K562 (cell line): ENCODE data around the gene FAM171A1. TPM values are rescaled to one million over a fixed set of nuclear protein-coding genes. Genes with fewer than 3 reads are reported as not detected.

Experiments used
- ATAC-seq: fragments of 200-7000 bp; cut with Tn5 transposase; 3 replicates; pipeline ENCODE4 v1.9.1; 2020; ENCODE audit warnings: moderate library complexity
- BruUV-seq: library from RNA; stranded (reverse); fragments of 400-500 nt; replicated peaks from 2 replicates; lab custom pipeline; 2021; lab: Mats Ljungman, UMichigan
- CTCF ChIA-PET: fragments of 300-600 bp; formaldehyde crosslinking; extraction: SDS; loops from one replicate; lab custom pipeline; 2021; ENCODE audit warnings: low intra/inter-chr PET ratio; lab: Yijun Ruan, JAX
- POLR2A ChIA-PET: fragments of 300-600, 350-650 bp; sonication (Branson Sonifier 250); formaldehyde crosslinking; extraction: SDS; loops from one replicate; lab custom pipeline; 2021; ENCODE audit warnings: antibody characterized with exemption, inconsistent platforms; lab: Yijun Ruan, JAX
- DNase-seq, 4 experiments: peaks; one replicate each; pipeline versions ENCODE4 v3.0.0 to v3.0.0-alpha.2; 2011 to 2018; ENCODE audit warnings: low spot score in 3 of 4, mixed read lengths in 3 of 4; ENCODE audit errors: extremely low read depth in 1 of 4
- FAIRE-seq: peaks from 2 replicates; lab custom pipeline; 2011; peaks lifted over from hg19 to GRCh38; lab: Jason Lieb, UNC
- H2AFZ ChIP-seq: 2 replicates; pipeline ENCODE4 v1.6.0; 2011; ENCODE audit warnings: low read depth, low read length, control low read depth, inconsistent platforms
- H3K27ac ChIP-seq: fragments of 200-600 bp; 3 replicates; pipeline ENCODE4 v1.8.0; 2011; ENCODE audit warnings: low read depth, mild to moderate bottlenecking, control low read depth, inconsistent platforms, low read length, moderate library complexity, mixed read lengths; ENCODE audit errors: extremely low read depth
- H3K27me3 ChIP-seq, 2 experiments: fragments of 300-600 bp in 1 of 2; 2 replicates in 1 of 2; 3 replicates in 1 of 2; pipeline versions ENCODE4 v1.6.0 to v1.8.0; 2011; ENCODE audit warnings: inconsistent platforms in 2 of 2, low read length in 2 of 2, mild to moderate bottlenecking in 1 of 2, mixed read lengths in 1 of 2, moderate library complexity in 1 of 2; ENCODE audit not compliant: control insufficient read depth in 2 of 2, insufficient read depth in 2 of 2
- H3K36me3 ChIP-seq: fragments of 300-600 bp; 3 replicates; pipeline ENCODE4 v1.8.0; 2011; ENCODE audit warnings: mild to moderate bottlenecking, low read length, inconsistent platforms; ENCODE audit not compliant: control insufficient read depth, insufficient read depth
- H3K4me1 ChIP-seq, 2 experiments: fragments of 200-600 bp in 1 of 2; replicated peaks in 1 of 2; 2 replicates in 1 of 2; 3 replicates in 1 of 2; pipeline versions ENCODE4 v1.5.1 to v1.8.0; 2011; ENCODE audit warnings: inconsistent platforms in 2 of 2, low read length in 2 of 2, mild to moderate bottlenecking in 1 of 2, mixed read lengths in 1 of 2, moderate library complexity in 1 of 2; ENCODE audit not compliant: control insufficient read depth in 2 of 2, insufficient read depth in 2 of 2
- H3K4me2 ChIP-seq: 2 replicates; pipeline ENCODE4 v1.6.1; 2011; ENCODE audit warnings: low read length, control low read depth, inconsistent platforms, mixed read lengths; ENCODE audit not compliant: insufficient read depth
- H3K4me3 ChIP-seq: fragments of 200-600 bp; sonication (generic), shearing (Covaris generic); 2 replicates; pipeline ENCODE4 v1.5.1; 2016; ENCODE audit warnings: control low read depth, inconsistent platforms
- H3K79me2 ChIP-seq: fragments of 200-600 bp; 3 replicates; pipeline ENCODE4 v1.8.0; 2011; ENCODE audit warnings: low read length, inconsistent platforms; ENCODE audit not compliant: control insufficient read depth, insufficient read depth
- H3K9ac ChIP-seq, 2 experiments: 2 replicates each; pipeline versions ENCODE4 v1.6.0 to v1.6.1; 2011; ENCODE audit warnings: low read depth in 2 of 2, low read length in 2 of 2, control low read depth in 1 of 2, inconsistent platforms in 1 of 2, mild to moderate bottlenecking in 1 of 2, mixed read lengths in 1 of 2; ENCODE audit not compliant: insufficient read depth in 1 of 2
- H3K9me1 ChIP-seq: one replicate; pipeline ENCODE4 v1.6.0; 2011; ENCODE audit warnings: inconsistent platforms, mild to moderate bottlenecking, low read length, moderate library complexity; ENCODE audit not compliant: control insufficient read depth, insufficient read depth
- H3K9me3 ChIP-seq: replicated peaks from 2 replicates; pipeline ENCODE4 v1.5.1; 2011; ENCODE audit warnings: low read depth, low read length, inconsistent platforms; ENCODE audit not compliant: control insufficient read depth, insufficient read depth
- H4K20me1 ChIP-seq: replicated peaks from 2 replicates; pipeline ENCODE4 v1.6.1; 2011; ENCODE audit warnings: low read length, inconsistent platforms, mixed read lengths; ENCODE audit not compliant: control insufficient read depth, insufficient read depth
- BMI1 ChIP-seq: fragments of 150-350 bp; IDR thresholded peaks from 2 replicates; pipeline ENCODE4 v1.6.1; 2014; ENCODE audit warnings: low read length
- CHD1 ChIP-seq: fragments of 200-600 bp; sonication (generic); IDR thresholded peaks from one replicate; pipeline ENCODE4 v1.6.1; 2012; ENCODE audit warnings: mild to moderate bottlenecking, moderate library complexity, low read length, inconsistent platforms
- FOXA3 ChIP-seq, 2 experiments: fragments of 450-650 bp in 1 of 2; sonication (generic) in 1 of 2; formaldehyde crosslinking; IDR thresholded peaks in 1 of 2; conservative IDR thresholded peaks in 1 of 2; 2 replicates each; pipeline versions ENCODE4 v1.4.0 to v1.8.0; 2020 to 2022; ENCODE audit warnings: mild to moderate bottlenecking in 2 of 2, missing genetic modification reagents in 1 of 2
- HMGN3 ChIP-seq: IDR thresholded peaks from 2 replicates; pipeline ENCODE4 v1.6.1; 2011; ENCODE audit warnings: borderline replicate concordance, low read depth, mild to moderate bottlenecking, mixed read lengths, low read length; ENCODE audit not compliant: insufficient read length; ENCODE audit errors: extremely low read depth
- KDM5B ChIP-seq: fragments of 200-600 bp; sonication (generic); IDR thresholded peaks from 2 replicates; pipeline ENCODE4 v1.6.1; 2012; ENCODE audit warnings: low read depth, mild to moderate bottlenecking, moderate library complexity, low read length, control low read depth, inconsistent platforms; ENCODE audit not compliant: insufficient replicate concordance
- POLR2G ChIP-seq: fragments of 200-400 bp; formaldehyde crosslinking; IDR thresholded peaks from 2 replicates; pipeline ENCODE4 v1.6.1; 2017; ENCODE audit warnings: low read depth, mild to moderate bottlenecking, antibody characterized with exemption, low read length, moderate library complexity
- POU5F1 ChIP-seq: fragments of 150-350 bp; IDR thresholded peaks from 2 replicates; pipeline ENCODE4 v1.6.1; 2014; ENCODE audit warnings: borderline replicate concordance, low read length, low read depth, mild to moderate bottlenecking; ENCODE audit not compliant: partially characterized antibody
- SNIP1 ChIP-seq: fragments of 450-650 bp; IDR thresholded peaks from 2 replicates; pipeline ENCODE4 v1.7.1; 2017; ENCODE audit warnings: low read depth, mild to moderate bottlenecking
- SP1 ChIP-seq: sonication (generic); formaldehyde crosslinking; IDR thresholded peaks from 2 replicates; pipeline ENCODE4 v1.8.1; 2022; ENCODE audit warnings: mild to moderate bottlenecking, missing genetic modification reagents
- ZFX ChIP-seq: sonication (generic); formaldehyde crosslinking; IDR thresholded peaks from 2 replicates; pipeline ENCODE4 v1.8.0; 2022; ENCODE audit warnings: mild to moderate bottlenecking, missing genetic modification reagents, moderate library complexity
- ZNF121 ChIP-seq: sonication (generic); formaldehyde crosslinking; conservative IDR thresholded peaks from 2 replicates; pipeline ENCODE4 v1.8.0; 2022; ENCODE audit warnings: missing genetic modification reagents
- WGBS: fragments of 100-300 bp; shearing (Covaris generic); methylation state at CpG from one replicate; pipeline ENCODE4 v1.1.6; 2016; ENCODE audit warnings: low coverage, mixed read lengths; ENCODE audit not compliant: insufficient coverage; ENCODE audit errors: missing lambda C conversion rate; 5-methylcytosine and 5-hydroxymethylcytosine counted together
- in situ Hi-C: fragments of 300-500 bp; cut with MboI; formaldehyde crosslinking; loops from 4 replicates; pipeline ENCODE4 v1.15.0; 2018; ENCODE audit warnings: inconsistent platforms, mixed read lengths
- intact Hi-C: fragments of 100-400 bp; cut with micrococcal nuclease; formaldehyde crosslinking; loops from 2 replicates; pipeline ENCODE4 v1.14.2; 2022
- polyA plus RNA-seq, 8 experiments: library from polyadenylated mRNA; depleted of rRNA in 4 of 8; stranded (reverse) in 5 of 8; unstranded in 3 of 8; fragments of >200 nt; fragmentation: Nextera tagmentation in 2 of 8; fragmentation: Illumina TruSeq in 1 of 8; extraction: Ambion mirVana in 2 of 8; extraction: Trizol in 1 of 8; gene quantifications; 2 replicates each; pipeline versions ENCODE4 v1.2.1 to v1.2.3, GENCODE V29; 2011 to 2014; ENCODE audit warnings: inconsistent platforms in 1 of 8, missing spikeins in 1 of 8
- total RNA-seq, 7 experiments: library from RNA; depleted of rRNA in 6 of 7; stranded (reverse); fragments of >200 nt in 6 of 7; fragmentation: Illumina TruSeq in 2 of 7; extraction: Trizol in 2 of 7; gene quantifications; 2 replicates each; pipeline versions ENCODE4 v1.2.1 to v1.2.3, GENCODE V29; 2011 to 2021; ENCODE audit warnings: low replicate concordance in 1 of 7
- TF ChIP-seq, protein P1 (sequence below): fragments of 250-450 bp; sonication (Bioruptor Pico); IDR thresholded peaks from 2 replicates; pipeline ENCODE4 v1.8.0; 2022; ENCODE audit warnings: inconsistent platforms
- TF ChIP-seq, protein P2 (sequence below): sonication (generic); formaldehyde crosslinking; IDR thresholded peaks from 2 replicates; pipeline ENCODE4 v1.8.1; 2023; ENCODE audit warnings: mild to moderate bottlenecking, missing genetic modification reagents

The FAM171A1 gene
- total and polyA plus RNA-seq, 9 of the 15 experiments (the other 6 are each of a cell fraction or from before 2014, with no cell fraction given), result 0.51 to 8.2 (median 4.8) TPM

DNA sequence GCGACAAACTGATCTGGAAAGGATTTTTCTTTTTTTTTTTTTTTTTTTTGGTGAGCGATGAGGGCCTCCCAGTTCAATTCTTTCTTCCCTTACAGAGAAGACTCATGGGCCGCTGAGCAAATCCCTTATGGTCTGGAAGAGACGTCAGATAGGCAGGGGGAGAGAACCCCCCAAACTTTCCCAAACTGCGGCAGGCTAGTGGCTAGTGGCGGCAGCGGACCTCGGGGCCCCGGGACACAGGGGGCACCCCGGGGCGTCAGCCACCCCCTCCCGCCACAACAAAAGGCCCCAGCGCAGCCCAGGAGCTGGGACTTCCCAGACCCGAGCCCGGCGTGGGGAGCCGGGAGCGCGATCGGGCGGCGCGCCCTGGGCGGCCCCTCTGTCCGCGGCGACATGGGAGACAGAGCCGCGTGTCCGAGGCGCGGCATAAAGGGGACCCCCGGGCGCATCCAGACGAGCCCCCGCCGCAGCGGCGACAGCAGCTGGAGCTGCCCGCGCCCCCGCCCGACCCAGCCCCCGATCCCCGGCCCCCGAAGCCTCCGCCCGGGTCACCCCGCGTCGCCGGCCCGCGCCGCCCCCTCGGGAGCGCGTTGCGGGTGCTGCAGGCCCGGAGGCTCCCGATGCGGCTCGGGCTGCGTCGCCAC lies 755 bp downstream of the FAM171A1 start (continued):
- TF ChIP-seq HMGN3 (peak; percentile 20), SNIP1 (no peak), KDM5B (peak; percentile 40)

DNA sequence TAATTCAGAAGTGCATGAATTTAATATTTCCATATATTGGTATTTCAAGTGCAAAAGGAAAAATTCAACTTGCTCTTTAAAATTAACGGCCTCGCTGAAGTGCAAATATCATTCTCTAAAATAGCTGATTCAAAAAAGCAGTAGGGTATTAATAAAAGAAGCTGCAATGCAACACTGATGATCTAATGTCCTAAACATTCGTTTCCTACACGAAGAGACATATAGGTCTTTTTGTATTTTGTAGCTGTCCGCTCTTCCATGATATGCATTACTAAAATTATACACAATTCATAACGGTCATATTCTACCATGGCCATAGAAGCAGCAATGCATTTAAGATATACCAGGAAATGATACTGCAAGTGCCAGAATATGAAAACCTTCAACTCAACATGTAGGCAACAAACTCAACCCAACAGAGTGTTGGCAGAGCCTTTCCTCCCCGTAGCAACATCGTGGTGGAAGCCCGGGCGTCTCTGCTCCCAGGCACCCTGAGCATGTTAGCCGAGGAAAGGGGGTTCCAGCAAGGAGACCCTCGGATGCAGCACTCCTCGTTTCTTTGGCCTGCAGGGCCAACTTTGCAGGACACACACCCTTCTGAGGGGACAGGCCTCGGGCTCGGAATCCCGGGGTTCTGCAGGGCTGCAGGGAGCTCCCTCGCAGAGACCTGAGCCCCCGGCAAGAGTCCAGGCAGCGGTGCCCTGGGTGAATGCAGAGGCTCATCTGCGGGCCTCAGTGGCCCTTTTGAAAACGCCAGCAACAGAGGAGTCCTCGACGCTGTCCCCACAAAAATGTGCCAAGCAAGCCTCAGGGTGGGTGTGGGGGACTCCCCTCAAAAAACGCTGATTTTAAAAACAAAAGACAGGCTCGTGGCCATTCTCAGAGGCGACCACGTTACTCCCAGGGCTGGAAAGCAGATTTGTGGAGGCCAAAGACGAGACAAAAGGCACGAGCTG lies 1.6 kb downstream of the FAM171A1 start:
- peak overlapping the region; percentile 42 to 82; a peak in 3 of 4 replicates for H3K9ac ChIP-seq
- ChIA-PET CTCF (no interaction called here), POLR2A (interaction anchor here (0.6 to 1.0 kb wide), 3 partner anchors 15 to 1979 kb away, joined by 3 to 4 read pairs (median 3); no protein-coding TSS in a partner anchor)
- TSS peak; percentile 35 for BruUV-seq
- no peaks in the 10 kb centered on the region for H4K20me1 ChIP-seq
- no peak overlapping the region for H3K27ac ChIP-seq
- H3K36me3 ChIP-seq, result no peaks in the 10 kb centered on the region
- peak overlapping the region; percentile 44; the same call in 1 of the 2 replicates for H3K4me3 ChIP-seq
- FAIRE-seq (no peak), ATAC-seq (peak; percentile 25; the same call in 1 of the 3 replicates), DNase-seq (no peak)
- H3K9me3 ChIP-seq, result no peaks in the 10 kb centered on the region
- intact Hi-C loops, result loop anchor here (5.0 kb wide), 2 partner anchors 57 to 107 kb away; no protein-coding TSS in a partner anchor
- peaks cover 9 to 28% of the 10 kb centered on the region in 2 experiments for H3K27me3 ChIP-seq
- in situ Hi-C loops, result no loop called here
- H3K4me2 ChIP-seq, result peak overlapping the region; percentile 53
- 12% methylated on average over 25 of the region's 29 CpGs for WGBS
- no peaks in the 10 kb centered on the region for H3K9me1 ChIP-seq
- peaks cover 0 to 15% of the 10 kb centered on the region in 2 experiments; a peak in 3 of 5 replicates for H3K4me1 ChIP-seq
- H2AFZ ChIP-seq, result no peak overlapping the region
- H3K79me2 ChIP-seq, result no peaks in the 10 kb centered on the region; the same call in 2 of the 3 replicates
- TF ChIP-seq ZFX, result peak; percentile 34; the same call in 1 of the 2 replicates
- 0 out of 2 replicates have a peak, but pooled peaks have one; percentile 20 for TF ChIP-seq SP1
- TF ChIP-seq, protein P1, sequence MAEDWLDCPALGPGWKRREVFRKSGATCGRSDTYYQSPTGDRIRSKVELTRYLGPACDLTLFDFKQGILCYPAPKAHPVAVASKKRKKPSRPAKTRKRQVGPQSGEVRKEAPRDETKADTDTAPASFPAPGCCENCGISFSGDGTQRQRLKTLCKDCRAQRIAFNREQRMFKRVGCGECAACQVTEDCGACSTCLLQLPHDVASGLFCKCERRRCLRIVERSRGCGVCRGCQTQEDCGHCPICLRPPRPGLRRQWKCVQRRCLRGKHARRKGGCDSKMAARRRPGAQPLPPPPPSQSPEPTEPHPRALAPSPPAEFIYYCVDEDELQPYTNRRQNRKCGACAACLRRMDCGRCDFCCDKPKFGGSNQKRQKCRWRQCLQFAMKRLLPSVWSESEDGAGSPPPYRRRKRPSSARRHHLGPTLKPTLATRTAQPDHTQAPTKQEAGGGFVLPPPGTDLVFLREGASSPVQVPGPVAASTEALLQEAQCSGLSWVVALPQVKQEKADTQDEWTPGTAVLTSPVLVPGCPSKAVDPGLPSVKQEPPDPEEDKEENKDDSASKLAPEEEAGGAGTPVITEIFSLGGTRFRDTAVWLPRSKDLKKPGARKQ, result no peak
- TF ChIP-seq FOXA3 (CRISPR knock-in tag; conservative IDR thresholded peaks at IDR 0.05 in 1 of 2, IDR thresholded peaks at IDR 0.05 in 1 of 2), result no peak
- TF ChIP-seq, protein P2, sequence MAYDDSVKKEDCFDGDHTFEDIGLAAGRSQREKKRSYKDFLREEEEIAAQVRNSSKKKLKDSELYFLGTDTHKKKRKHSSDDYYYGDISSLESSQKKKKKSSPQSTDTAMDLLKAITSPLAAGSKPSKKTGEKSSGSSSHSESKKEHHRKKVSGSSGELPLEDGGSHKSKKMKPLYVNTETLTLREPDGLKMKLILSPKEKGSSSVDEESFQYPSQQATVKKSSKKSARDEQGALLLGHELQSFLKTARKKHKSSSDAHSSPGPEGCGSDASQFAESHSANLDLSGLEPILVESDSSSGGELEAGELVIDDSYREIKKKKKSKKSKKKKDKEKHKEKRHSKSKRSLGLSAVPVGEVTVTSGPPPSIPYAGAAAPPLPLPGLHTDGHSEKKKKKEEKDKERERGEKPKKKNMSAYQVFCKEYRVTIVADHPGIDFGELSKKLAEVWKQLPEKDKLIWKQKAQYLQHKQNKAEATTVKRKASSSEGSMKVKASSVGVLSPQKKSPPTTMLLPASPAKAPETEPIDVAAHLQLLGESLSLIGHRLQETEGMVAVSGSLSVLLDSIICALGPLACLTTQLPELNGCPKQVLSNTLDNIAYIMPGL, result no peak
- TF ChIP-seq CHD1, result peak; percentile 10
- TF ChIP-seq ZNF121 (CRISPR knock-in tag), result no peak
- peak; percentile 31; the same call in 1 of the 2 replicates for TF ChIP-seq BMI1
- no peak for TF ChIP-seq POU5F1
- TF ChIP-seq POLR2G, result peak; percentile 12; the same call in 1 of the 2 replicates
